Left ventricle myocardium inferior (tissue), 1 donor: ENCODE data around the gene NBPF15. TPM values are rescaled to one million over a fixed set of nuclear protein-coding genes. Genes with fewer than 3 reads are reported as not detected.
"Not testable (repeated sequence)": the region's sequence is repeated elsewhere in the genome, so short reads cannot be mapped to it uniquely, and the experiment has no call there.

Source experiments
- DNase-seq: peaks from one replicate; pipeline ENCODE4 v3.0.0-alpha.2; 2020
- H3K27ac ChIP-seq: fragments of 200-600 bp; replicated peaks from 2 replicates; pipeline ENCODE4 v1.8.0; 2021
- H3K27me3 ChIP-seq: fragments of 200-600 bp; 2 replicates; pipeline ENCODE4 v1.8.0; 2021; ENCODE audit warnings: low read depth
- H3K36me3 ChIP-seq: fragments of 200-600 bp; 2 replicates; pipeline ENCODE4 v1.8.0; 2021
- H3K4me1 ChIP-seq: fragments of 200-600 bp; 2 replicates; pipeline ENCODE4 v1.8.0; 2021
- H3K4me3 ChIP-seq: fragments of 200-600 bp; 2 replicates; pipeline ENCODE4 v1.8.0; 2021; ENCODE audit warnings: mild to moderate bottlenecking, moderate library complexity
- H3K9me3 ChIP-seq: fragments of 200-600 bp; replicated peaks from 2 replicates; pipeline ENCODE4 v1.8.0; 2021
- intact Hi-C: fragments of 100-400 bp; cut with micrococcal nuclease; formaldehyde crosslinking; loops from one replicate; pipeline ENCODE4 v1.11.0; 2022
- total RNA-seq: library from RNA; stranded (reverse); fragmentation: NEBNext Ultra II Directional; extraction: Animal tissue kit (Norgen Biotek cat#: 25700); gene quantifications from one replicate; pipeline ENCODE4 v1.2.1, GENCODE V29; 2021
- donor health status: DM: no; HTN: yes; CAD: no; lungs with severe emphysema.

Gene NBPF15
- total RNA-seq, 1 donor from 2014 or later, result 7.6 TPM

DNA sequence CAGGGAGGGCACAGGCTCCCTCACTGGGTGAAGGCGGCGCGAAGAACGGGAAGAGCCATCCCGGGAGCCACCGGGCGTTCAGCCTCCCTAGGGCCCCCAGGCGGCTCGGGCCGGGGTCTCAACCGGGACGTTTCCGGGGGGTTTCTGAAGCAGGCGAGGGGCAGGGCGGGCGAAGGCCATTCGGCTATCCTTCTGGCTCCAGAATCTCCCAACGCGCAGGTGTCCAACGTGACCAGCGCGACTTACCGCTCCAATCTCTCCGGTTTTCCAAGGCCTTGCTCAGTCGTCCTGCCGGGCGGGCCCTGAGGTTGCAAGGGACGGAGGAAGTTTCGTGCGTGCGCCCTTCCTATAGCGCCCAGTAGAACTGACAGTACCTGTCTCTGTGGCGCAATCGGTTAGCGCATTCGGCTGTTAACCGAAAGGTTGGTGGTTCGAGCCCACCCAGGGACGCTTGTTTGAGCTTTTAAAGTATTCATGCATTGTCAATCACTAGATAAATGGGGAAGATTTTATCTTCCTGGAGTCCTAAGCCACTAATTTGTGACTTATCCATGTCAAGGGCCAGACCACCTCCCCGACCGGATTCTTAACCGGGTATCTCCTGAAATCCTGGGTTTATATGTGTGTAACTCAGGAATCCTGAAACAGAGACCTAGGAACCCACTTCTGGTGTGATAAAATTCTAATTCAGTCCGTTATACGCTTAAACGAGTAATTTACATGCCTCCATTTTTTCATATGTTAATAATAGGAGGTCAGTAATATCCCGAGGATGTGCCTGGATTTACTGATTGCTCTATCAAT, 42.4 kb downstream of the NBPF15 start:
- H3K27ac ChIP-seq, result peak overlapping the region; percentile 59
- H3K27me3 ChIP-seq, H3K9me3 ChIP-seq, intact Hi-C loops, DNase-seq, H3K4me1 ChIP-seq: not testable (repeated sequence)
- peaks cover 15% of the 10 kb centered on the region for H3K36me3 ChIP-seq
- H3K4me3 ChIP-seq, result peak overlapping the region; percentile 64

DNA sequence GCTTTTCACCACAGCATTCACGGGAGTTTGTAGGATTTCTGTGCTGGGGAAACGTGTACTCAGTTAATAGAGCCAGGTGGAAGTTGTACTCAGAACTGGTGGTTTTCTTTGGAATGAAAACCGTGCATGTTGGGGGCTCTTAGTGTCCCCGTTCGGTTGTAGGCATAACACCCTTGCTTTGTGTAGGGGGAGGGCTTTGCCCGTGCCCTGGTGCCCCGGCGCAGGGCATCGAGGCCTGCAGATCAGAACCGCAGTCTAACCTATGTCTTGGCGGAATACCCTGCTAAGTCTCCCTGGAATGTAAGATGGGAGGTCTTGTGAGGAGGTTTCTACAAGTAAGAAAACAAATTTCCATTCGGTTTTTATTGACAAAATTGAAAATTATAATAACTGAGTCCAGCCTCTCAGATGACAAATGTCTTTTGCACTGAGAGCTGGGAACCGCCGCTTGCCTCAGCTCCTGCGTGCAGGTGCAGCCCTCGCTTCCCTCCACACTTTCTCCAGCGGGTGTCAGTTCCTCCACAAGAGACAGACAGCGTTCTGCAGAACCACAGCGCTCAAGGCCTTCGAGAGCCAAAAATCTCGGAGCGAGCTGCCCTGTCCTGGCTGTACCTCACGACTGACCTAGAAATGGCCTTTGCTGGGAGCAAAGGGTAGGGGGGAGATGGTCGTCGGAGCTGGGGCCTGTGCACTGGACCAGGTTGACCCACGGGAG, 47.9 kb downstream of the NBPF15 start:
- peak overlapping the region; percentile 83 for H3K27ac ChIP-seq
- intact Hi-C loops, result not testable (repeated sequence)
- peak overlapping the region; percentile 67 for H3K4me3 ChIP-seq

DNA sequence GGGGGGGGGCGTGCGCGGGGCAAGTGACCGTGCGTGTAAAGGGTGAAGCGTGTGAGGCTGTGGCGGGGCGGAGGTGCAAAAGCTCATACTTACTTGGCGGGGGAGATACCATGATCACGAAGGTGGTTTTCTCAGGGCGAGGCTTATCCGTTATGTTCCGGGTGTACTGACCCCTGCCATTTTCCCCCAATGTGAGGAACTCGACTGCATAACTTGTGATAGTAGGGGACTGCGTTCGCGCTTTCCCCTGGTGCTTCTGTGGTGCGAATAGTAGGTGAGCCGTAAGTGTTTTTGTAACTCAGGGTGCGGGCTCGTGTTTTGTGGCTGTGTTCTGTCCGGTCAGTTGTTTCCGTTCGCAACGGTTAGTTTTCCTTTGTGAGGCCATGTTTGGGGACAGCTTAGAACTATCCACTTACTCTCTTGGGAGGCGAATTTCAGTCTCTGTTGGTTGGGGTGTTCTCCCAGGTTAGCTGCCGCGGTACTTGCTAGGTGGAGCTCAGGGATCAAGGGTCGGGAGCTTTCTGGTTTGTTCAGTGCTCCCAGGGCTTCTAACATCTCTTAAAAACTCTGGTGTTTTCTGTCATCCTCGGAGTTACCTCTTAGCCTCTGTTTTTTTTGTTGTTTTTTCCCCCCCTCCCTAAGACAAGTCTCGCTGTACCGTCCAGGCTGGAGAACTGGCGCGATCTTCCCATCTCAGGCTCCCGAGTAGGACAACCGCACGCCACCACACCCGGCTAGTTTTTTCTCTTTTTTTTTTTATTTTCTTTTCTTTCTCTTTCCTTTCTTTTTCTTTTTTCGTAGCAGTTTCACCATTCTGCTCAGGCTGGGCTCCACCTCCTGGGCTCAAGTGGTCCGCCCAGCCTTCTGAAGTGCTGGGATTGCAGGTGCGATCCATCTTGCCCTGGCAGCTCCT, 48.7 kb downstream of the NBPF15 start:
- H3K4me3 ChIP-seq, result peak overlapping the region; percentile 67
- peak overlapping the region; percentile 83 for H3K27ac ChIP-seq
- H3K27me3 ChIP-seq, H3K9me3 ChIP-seq, intact Hi-C loops, H3K4me1 ChIP-seq, H3K36me3 ChIP-seq: not testable (repeated sequence)
- peak; percentile 38 for DNase-seq

More for the DNA sequence above, 47.9 kb downstream of the NBPF15 start:
- DNase-seq, H3K9me3 ChIP-seq, H3K4me1 ChIP-seq, H3K27me3 ChIP-seq, H3K36me3 ChIP-seq: not testable (repeated sequence)

DNA sequence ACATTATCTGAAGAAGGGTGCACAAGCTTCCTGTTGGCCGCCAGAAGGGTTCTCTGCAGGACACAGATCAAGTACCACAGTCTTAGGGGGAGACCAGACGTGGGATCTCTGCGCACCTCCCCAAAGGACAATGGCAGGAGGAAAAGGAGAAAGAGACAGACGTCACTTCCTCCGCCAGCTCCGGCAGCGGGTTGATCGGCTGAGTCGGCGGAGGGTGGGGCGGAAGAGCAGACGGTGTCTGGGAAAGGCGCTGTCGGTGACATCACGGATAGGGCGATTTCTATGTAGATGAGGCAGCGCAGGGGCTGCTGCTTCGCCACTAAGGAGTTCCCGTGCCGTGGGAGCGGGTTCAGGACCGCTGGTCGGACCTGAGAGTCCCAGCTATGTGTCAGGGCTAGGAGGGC, 49.4 kb downstream of the NBPF15 start:
- intact Hi-C loops, H3K9me3 ChIP-seq, H3K27me3 ChIP-seq, H3K4me1 ChIP-seq, H3K36me3 ChIP-seq: not testable (repeated sequence)
- DNase-seq, result peak; percentile 74
- Histone ChIP-seq H3K4me3 (peak overlapping the region; percentile 67), H3K27ac (peak overlapping the region; percentile 83)

DNA sequence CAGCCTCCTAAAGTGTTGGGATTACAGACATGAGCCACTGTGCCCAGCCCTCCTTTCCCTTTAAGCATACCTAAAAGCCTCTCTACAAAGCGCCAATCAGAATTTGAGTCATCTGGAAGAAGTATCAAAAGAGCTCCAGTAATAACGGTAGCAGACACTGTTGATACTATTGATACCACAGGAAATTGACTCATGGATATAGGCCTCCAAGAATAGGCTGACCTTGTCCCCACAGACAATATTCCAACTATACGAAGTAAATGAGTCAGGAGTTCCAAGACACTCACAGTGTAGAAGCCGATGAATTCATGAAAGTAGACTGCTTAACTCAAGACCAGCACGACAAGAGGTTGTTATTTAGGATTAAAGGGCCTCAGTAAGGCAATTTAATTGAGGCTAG, 58.7 kb downstream of the NBPF15 start:
- H3K4me1 ChIP-seq, H3K36me3 ChIP-seq, H3K9me3 ChIP-seq, H3K27me3 ChIP-seq, H3K4me3 ChIP-seq, DNase-seq, H3K27ac ChIP-seq, intact Hi-C loops: not testable (repeated sequence)

DNA sequence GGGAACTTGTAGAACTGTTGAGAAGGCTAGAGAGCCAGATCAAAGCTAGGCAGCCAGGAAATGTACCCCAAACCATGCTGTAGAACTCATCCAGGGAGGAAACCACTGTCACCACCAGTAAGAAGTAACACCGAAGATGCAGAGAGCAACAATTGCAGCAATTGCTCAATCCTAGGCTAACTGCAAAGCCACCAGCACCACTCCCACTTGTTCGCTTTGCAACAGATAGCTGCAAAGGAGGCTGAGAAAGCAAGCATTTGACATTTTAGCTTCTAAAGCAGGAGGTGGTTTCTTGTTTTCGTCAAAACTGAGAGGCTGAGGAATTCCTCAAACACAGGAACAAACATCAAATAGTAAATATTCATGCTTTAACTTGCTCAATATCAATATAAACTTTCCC, 89.8 kb downstream of the NBPF15 start:
- H3K4me1 ChIP-seq, H3K27me3 ChIP-seq, H3K9me3 ChIP-seq, H3K27ac ChIP-seq, intact Hi-C loops, DNase-seq, H3K36me3 ChIP-seq, H3K4me3 ChIP-seq: not testable (repeated sequence)

Other genes starting within 250 kb of the NBPF15 start
- not detected for gene PPIAL4E, start 88.0 kb downstream of the NBPF15 start, total RNA-seq
- not detected for gene PPIAL4F, start 131.2 kb upstream of the NBPF15 start, total RNA-seq